Esophagus squamous epithelium (tissue), 5 donors: ENCODE data around the gene BFSP1. TPM values are rescaled to one million over a fixed set of nuclear protein-coding genes. Genes with fewer than 3 reads are reported as not detected.

Source experiments
- DNase-seq: peaks from one replicate; lab custom pipeline; 2025; lab: John Stamatoyannopoulos, UW
- H3K27ac ChIP-seq, 4 donors: fragments of 200-600 bp; sonication (generic); one replicate each; pipeline ENCODE4 v1.5.1; 2016 to 2019; ENCODE audit warnings: mild to moderate bottlenecking in 1 of 4
- H3K27me3 ChIP-seq, 4 donors: fragments of 200-600 bp; sonication (generic); 1 replicate in 3 of 4; 2 replicates in 1 of 4; pipeline versions ENCODE4 v1.5.1 to v1.6.0; 2017 to 2021; ENCODE audit warnings: antibody characterized with exemption in 1 of 4
- H3K36me3 ChIP-seq, 3 donors: fragments of 200-600 bp; sonication (generic); one replicate each; pipeline ENCODE4 v1.5.1; 2016 to 2019
- H3K4me1 ChIP-seq, 3 donors: fragments of 200-600 bp; sonication (generic); one replicate each; pipeline ENCODE4 v1.5.1; 2017 to 2019
- H3K4me3 ChIP-seq, 4 donors: fragments of 200-600 bp; sonication (generic); 1 replicate in 3 of 4; 2 replicates in 1 of 4; pipeline ENCODE4 v1.5.1; 2016 to 2019; ENCODE audit warnings: mild to moderate bottlenecking in 2 of 4, moderate library complexity in 1 of 4
- H3K9me3 ChIP-seq, 3 donors: fragments of 200-600 bp; sonication (generic); one replicate each; pipeline ENCODE4 v1.5.1; 2016 to 2019
- CTCF ChIP-seq, 6 experiments: fragments of 450-650 bp in 4 of 6; fragments of 200-600 bp in 2 of 6; sonication (generic) in 2 of 6; IDR thresholded peaks; one replicate each; pipeline ENCODE4 v1.5.1; 2016 to 2019; ENCODE audit warnings: antibody characterized with exemption in 6 of 6, mild to moderate bottlenecking in 4 of 6, moderate library complexity in 4 of 6
- POLR2A ChIP-seq, 4 donors: fragments of 450-650 bp; IDR thresholded peaks; one replicate each; pipeline ENCODE4 v1.6.1; 2017; ENCODE audit warnings: antibody characterized with exemption in 4 of 4, mild to moderate bottlenecking in 4 of 4, moderate library complexity in 3 of 4
- WGBS, 2 donors: methylation state at CpG; one replicate each; pipeline ENCODE4 v1.1.5; 2018; 5-methylcytosine and 5-hydroxymethylcytosine counted together
- intact Hi-C: fragments of 100-400 bp; cut with DNase I; formaldehyde crosslinking; loops from one replicate; pipeline ENCODE4 v1.15.0; 2022
- total RNA-seq, 4 donors: library from RNA; depleted of rRNA; stranded (reverse); fragments of >200 nt; gene quantifications; one replicate each; pipeline ENCODE4 v1.1.0, GENCODE V29; 2016
- donor health status: DM: yes; HTN: yes; CAD: no.

Gene BFSP1
- total RNA-seq, 4 donors from 2014 or later: 0.56 to 1.3 (median 1.00) TPM

GRCh38 chr20:17534077-17534476, 2.9 kb upstream of the BFSP1 start:
- TF ChIP-seq CTCF (IDR thresholded peaks at IDR 0.05): no peak
- no peak for TF ChIP-seq POLR2A (IDR thresholded peaks at IDR 0.05)
- no peak overlapping the region for H3K4me3 ChIP-seq
- peaks cover 0 to 6% (median 0%) of the 10 kb centered on the region in 4 donors for H3K27me3 ChIP-seq
- H3K4me1 ChIP-seq: peaks cover 0 to 55% (median 17%) of the 10 kb centered on the region in 3 donors
- no peaks in the 10 kb centered on the region for H3K9me3 ChIP-seq
- no peak for DNase-seq
- H3K36me3 ChIP-seq: no peaks in the 10 kb centered on the region
- intact Hi-C loops: loop anchor here (10.0 kb wide), 1 partner anchor 371 kb away; no protein-coding TSS in a partner anchor
- H3K27ac ChIP-seq: no peak overlapping the region
- WGBS, 2 donors: 76 to 91% methylated on average over 3 of the region's 3 CpGs

- H3K9me3 ChIP-seq: no peaks in the 10 kb centered on the region
- no peak overlapping the region for H3K27ac ChIP-seq
- peaks cover 0 to 6% (median 0%) of the 10 kb centered on the region in 4 donors for H3K27me3 ChIP-seq
- intact Hi-C loops: loop anchor here (10.0 kb wide), 1 partner anchor 371 kb away; no protein-coding TSS in a partner anchor
- DNase-seq: no peak
- no peak for TF ChIP-seq CTCF (IDR thresholded peaks at IDR 0.05)
- TF ChIP-seq POLR2A (IDR thresholded peaks at IDR 0.05): no peak
- H3K4me1 ChIP-seq: peaks cover 0 to 48% (median 12%) of the 10 kb centered on the region in 3 donors
- no peaks in the 10 kb centered on the region for H3K36me3 ChIP-seq
- no peak overlapping the region for H3K4me3 ChIP-seq
- WGBS, 2 donors: 6 to 7% methylated on average over 1 of the region's 1 CpG
Observed at GRCh38 chr20:17533396-17533795, 2.2 kb upstream of the BFSP1 start.

- Histone ChIP-seq H3K27ac (peak overlapping the region; percentile 72 to 85 (median 76)), H3K4me1 (peaks cover 0 to 33% (median 11%) of the 10 kb centered on the region in 3 donors), H3K36me3 (no peaks in the 10 kb centered on the region), H3K27me3 (peaks cover 0 to 6% (median 0%) of the 10 kb centered on the region in 4 donors), H3K9me3 (no peaks in the 10 kb centered on the region), H3K4me3 (peak overlapping the region; percentile 36 to 74 (median 53))
- DNase-seq: no peak
- TF ChIP-seq CTCF (IDR thresholded peaks at IDR 0.05) (no peak), POLR2A (IDR thresholded peaks at IDR 0.05) (no peak)
- WGBS, 2 donors: 32 to 55% methylated on average over 5 of the region's 5 CpGs
- intact Hi-C loops: loop anchor here (10.0 kb wide), 1 partner anchor 373 kb away; no protein-coding TSS in a partner anchor
Observed at GRCh38 chr20:17531665-17532025, 466 bp upstream of the BFSP1 start.

GRCh38 chr20:17530153-17530552, 1.0 kb downstream of the BFSP1 start:
- intact Hi-C loops: loop anchor here (10.0 kb wide), 1 partner anchor 375 kb away; no protein-coding TSS in a partner anchor
- no peaks in the 10 kb centered on the region for H3K36me3 ChIP-seq
- H3K27ac ChIP-seq: no peak overlapping the region
- H3K4me1 ChIP-seq: peaks cover 0 to 39% (median 11%) of the 10 kb centered on the region in 3 donors
- H3K27me3 ChIP-seq: peaks cover 0 to 6% (median 0%) of the 10 kb centered on the region in 4 donors
- no peaks in the 10 kb centered on the region for H3K9me3 ChIP-seq
- H3K4me3 ChIP-seq: no peak overlapping the region
- no peak for DNase-seq
- TF ChIP-seq POLR2A (IDR thresholded peaks at IDR 0.05): no peak
- TF ChIP-seq CTCF (IDR thresholded peaks at IDR 0.05): no peak
- WGBS, 2 donors: 76 to 78% methylated on average over 6 to 7 of the region's 7 CpGs

- intact Hi-C loops: no loop called here
- Histone ChIP-seq H3K4me3 (no peak overlapping the region), H3K4me1 (peaks cover 0 to 44% (median 11%) of the 10 kb centered on the region in 3 donors), H3K27me3 (peaks cover 0 to 6% (median 0%) of the 10 kb centered on the region in 4 donors), H3K9me3 (no peaks in the 10 kb centered on the region), H3K27ac (no peak overlapping the region), H3K36me3 (no peaks in the 10 kb centered on the region)
- TF ChIP-seq CTCF (IDR thresholded peaks at IDR 0.05): no peak
- TF ChIP-seq POLR2A (IDR thresholded peaks at IDR 0.05): no peak
- DNase-seq: no peak
Observed at GRCh38 chr20:17529586-17529985, 1.6 kb downstream of the BFSP1 start.
